8988T (cell line): ENCODE results near the gene C2CD2.
A peak's percentile ranks its signal among the peaks of the same experiment; 100 is the strongest.
"Not testable (repeated sequence)": the region's sequence is repeated elsewhere in the genome, so short reads cannot be mapped to it uniquely, and the experiment has no call there.

Experiments used
- DNase-seq: peaks from one replicate; pipeline ENCODE4 v3.0.0; 2011

C2CD2 gene

DNA sequence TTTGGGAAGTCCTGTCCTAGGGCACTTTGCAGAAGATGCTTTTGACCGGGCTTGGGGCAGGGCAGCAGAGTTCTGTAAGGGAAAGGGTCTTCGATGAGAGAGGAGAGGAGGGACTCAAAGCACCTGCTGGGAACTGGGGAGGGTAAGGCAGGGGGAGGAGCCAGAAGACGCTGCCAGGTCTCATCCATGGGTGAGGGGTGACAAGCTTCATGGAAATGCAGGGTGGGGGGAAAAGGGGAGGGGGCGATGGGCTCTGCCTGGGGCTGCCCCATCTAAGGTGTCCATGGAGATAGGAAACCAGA lies 20.9 kb upstream of the C2CD2 start:
- DNase-seq: no peak

DNA sequence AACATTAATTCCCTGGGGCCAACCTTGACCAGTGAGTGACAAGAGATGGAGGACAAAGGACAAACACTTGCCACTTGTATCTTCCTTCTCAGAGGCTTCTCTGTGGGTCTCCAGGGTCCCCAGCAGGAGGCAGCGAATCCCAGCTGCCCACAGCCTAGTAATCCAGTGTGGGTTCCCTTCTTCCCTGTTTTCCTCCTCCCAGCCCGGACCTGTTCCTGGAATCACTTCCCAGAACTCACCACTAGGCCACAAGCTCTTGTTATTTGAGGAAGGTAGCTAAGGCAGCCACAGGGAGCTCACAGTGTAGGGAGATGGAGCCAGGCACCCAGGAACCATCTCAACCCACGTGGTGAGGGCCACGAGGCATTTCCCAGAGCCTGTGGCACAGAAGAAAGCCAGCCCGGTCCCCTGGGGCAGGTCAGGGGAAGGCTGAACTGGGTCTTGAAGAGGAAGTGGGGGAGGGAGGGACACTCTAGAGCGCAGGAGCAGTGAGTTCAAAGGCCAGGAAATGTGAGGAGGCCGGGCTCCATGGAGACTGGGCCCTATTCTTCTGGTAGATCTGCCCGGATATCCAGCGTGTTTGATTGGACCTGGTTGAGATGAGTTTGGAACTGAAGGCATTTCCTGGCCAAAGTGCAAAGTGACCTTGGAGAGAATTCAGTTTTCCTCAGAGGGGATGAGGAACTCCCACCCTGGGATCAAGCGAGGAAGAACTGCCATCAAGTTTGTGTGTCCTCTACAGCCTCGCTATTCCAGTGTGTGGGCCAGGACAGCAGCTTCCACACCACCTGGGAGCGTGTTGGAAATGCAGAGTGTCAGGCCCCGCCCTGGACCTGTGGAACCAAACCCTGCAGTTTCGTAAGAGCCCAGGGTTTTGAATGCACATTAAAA lies 20.3 kb upstream of the C2CD2 start:
- peak; percentile 45 for DNase-seq

DNA sequence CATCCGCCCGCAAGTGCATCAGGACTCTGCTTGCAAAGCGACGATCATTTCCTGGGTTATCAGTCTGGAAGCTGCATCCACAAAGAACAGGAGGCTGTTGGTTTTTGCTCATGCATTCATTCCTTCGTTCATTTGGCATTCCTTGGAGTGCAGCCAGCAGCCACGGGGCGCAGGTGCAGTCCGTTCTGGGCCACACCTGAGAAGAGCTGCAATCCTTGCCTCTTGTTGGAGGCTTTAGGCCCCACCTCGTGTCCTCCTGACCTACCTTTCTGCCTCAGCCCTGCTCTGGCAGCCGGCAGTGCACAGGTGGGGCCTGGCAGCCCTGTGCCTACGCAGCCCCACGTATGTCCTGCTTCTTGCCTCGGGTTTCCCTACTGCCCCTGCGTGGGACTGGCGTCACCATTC lies 19.6 kb upstream of the C2CD2 start:
- no peak for DNase-seq

DNA sequence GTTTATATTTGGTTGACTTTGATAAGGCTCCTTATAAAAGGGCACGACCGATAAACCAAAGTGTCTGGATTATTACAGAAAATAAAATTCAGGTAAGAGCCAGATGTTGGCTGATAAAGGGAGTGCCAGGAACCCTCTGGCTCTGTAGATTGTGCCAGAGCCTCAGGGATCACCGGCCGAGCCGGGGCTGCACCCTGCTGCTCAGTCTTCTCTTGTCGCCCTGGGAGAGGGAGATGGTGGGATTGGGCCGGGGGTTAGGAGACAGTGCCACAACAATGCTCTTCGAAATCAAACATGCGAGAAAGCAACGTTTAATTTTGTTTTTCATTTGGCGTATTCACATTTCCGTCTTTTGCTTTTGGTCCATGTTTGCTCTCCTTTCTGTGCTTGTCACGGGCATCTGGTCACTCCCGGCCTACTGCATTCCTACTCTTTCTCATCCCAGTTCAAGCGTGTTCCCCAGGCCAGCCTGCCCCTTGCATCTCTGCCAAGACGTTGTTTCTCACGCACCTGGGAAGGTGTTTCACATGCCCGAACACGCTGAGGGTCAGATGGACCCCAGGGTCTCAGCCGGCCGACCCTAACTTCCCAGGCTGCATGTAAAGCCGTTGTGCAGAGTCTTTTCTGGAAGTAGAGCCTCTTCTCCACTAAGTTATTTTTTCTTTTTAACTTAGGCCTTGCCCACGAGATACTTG lies 18.8 kb upstream of the C2CD2 start:
- no peak for DNase-seq

DNA sequence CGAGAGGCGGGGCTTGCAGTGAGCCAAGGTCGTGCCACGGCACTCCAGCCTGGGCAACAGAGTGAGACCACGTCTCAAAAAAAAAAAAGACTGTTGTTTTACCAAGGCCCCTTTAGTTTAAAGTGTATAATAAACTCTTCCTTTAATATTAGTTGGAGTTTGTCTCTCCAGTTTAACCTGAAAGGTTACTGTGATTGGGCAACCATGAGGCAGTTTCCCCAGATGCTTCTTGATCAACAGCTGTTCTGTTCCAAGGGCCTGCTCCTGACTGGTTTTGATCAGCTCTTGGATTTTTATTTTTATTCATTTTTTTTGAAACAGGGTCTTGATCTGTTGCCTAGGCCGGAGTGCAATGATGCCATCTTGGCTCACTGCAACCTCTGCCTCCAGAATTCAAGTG lies 18.1 kb upstream of the C2CD2 start:
- no peak for DNase-seq

DNA sequence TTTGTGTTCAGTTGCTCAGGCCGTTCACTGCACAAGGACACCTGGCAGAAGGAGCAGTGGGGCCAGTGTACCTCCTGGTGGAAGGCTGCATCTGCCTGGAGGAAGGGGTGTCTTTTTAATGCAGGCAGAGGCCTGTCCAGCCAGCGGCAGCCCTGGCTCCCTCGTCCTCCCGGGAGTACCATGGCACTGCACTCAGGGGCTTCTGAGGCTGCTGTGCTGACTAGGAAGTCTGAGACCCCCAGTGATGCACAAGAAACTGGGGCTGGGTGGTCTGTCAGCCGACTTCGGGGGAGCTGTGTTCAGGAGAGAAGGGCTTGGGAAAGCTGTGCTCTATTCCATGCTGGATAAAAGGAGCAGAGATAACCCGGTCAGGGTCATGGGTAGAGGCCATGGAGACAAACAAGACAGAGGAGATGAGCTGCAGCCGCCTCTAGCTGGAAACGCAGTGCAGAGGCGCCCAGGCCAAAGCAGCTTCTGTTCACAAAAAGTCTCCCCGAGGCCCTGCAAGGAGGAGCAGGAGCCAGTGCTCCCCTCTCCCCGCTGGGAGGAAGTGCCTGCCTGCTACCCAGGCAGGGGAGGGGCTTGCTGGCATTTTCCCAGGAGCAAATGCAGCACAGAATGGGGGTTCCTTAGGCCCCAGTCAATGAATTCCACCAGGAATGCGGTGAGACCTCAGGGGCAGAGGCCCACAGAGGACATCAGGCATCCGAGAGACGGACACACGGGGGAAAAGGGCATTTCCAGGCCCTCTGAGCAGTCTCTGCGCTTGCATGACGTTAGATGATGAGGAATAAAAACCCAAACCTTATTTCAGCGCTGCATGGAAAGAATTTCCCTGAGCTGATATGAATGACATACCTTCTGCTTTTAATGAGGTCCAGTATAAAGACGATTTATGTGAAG lies 17.2 kb upstream of the C2CD2 start:
- DNase-seq: no peak

DNA sequence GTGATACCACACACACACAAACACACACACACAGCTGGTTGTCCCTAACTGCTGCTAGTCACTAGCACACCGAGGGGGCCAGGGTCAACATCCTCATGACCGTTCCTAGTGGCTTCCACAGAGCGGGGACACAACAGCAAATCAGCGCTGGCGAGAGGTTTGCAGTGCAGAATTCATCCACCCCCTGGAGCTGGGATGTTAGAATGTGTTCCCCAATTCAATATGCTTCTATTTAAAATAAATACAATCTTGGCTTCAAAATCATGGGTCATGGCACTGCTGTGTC lies 16.2 kb upstream of the C2CD2 start:
- DNase-seq: no peak

DNA sequence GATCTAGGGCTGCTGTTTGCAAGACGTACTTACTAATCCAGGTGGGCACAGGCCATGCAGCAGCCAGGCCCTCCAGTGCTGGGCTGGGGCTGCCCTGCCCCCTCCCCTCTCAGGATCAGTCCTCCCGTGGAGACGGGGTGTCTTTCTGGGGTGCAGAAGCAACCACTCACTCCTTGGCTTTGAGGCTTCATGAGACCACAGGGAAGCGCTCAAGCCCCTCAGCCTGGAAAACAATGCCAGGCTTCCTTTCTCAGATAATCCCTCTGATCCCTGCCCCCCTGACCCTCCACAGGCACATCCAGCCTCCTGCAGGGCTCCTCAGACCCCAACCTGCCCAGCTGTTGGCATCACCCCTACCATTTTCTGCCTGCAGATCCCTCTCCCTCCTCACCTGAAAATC lies 13.9 kb upstream of the C2CD2 start:
- DNase-seq: no peak

DNA sequence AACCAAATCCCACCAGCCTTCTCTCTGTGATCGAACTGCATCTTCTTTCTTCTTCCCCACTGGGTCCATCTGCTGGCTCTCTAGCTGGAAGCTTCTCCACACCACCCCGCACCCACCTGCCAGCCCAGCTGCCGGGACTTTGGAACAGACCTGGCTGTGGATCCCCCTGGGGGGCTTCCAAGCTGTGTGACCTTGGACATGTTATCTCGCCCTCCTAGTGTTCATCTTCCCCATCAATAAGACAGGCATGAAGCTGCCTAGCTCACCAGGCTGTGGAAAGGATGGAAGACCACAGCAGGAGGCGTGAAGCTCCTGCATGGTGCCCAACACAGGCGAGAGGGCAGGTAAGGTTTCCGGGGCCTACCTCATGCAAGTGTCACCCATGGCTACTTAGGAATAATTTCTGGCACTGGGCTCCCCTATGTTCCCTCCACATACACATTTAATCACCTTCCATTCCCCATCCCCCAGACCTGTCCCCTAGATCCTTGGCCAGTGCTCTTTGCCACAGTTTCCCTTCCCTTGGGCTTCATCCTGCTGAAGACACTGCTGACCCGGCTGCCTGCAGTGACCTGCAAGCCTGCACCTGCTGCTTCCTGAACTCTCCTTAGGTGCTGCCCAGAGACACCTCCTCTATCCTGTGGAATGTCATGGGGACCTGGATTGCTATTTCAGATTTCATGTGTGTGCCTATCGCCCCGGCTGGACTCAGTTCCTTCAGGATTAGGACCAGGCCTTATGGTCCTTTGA lies 13.2 kb upstream of the C2CD2 start:
- no peak for DNase-seq

DNA sequence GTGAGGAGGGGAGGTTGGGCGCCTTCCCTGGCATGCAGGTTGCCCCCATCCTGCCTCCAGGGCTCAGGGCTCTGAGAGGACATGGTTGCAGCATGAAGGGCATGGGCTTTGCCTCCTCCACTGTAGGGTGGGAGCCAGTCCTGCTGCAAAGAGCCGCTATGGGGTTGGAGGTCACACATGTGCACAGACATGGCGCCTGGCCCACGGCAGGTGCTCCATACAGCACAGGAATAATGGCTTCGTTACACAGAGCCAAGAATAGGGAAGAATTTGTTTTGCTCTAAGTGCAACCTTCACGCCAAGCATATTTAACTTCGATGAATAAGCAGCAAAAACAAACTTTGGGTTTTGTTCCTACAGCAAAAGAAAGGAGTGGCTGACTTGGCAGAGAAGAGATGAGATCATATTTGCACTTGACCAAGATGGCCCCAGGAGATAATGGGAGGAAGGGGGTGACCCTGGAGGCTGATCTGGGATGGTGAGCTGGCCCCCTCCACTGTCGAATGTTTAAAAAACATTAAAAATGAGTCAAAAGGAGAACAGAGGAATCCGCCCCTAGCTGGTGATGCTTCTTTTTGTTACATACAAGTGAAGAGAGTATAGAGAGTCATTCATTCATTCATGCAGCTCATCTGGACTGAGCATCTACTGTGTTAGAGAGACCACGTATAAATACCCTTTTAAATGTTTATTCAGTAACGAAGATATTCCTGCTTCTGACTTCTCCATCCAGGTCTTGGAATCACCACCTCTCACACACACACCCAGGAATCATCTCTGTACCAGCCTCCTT lies 12.4 kb upstream of the C2CD2 start:
- DNase-seq: no peak

DNA sequence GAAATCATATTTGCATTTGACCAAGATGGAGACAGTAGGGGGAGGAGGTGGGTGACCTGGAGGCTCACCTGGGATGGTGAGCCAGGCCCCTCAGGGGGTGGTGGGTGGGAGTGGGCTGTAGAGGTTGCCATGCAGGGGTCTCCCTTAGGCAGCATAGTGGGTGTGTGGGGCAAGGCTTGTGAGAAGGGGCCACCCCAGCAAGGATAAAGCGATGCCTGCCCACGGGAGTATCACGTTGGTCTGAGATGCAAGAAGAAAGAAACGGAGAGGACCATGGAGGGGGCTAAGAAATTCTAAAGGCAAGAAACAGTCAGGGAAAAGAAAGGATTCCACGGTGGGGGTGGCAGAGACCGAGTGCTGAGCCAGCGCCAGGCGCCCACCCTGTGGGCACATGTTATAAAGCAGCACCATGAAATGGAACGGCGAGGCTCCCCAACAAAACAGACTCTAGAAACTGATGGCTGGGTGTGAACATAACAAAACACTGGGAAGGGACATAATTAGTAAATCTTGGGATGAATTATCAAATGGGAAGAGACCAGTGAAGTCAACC lies 11.7 kb upstream of the C2CD2 start:
- no peak for DNase-seq

DNA sequence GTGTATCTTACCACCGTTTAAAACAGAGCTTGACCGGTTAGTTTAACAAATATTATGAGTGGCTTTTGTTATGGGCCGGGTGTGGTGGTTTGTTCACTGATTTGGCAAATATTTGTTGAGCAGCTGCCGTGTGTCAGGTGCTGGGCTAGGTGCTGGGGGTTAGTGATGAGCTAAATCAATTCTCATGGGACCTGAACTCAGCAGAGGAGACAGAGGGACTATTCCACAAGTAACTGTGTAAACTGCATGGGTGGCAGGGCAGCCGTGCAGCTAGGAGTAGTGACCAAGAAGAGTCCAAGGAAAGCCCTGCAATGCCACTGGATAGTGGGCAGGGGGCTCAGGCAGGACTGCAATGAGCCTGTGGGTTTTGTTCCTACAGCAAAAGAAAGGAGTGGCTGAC lies 11.2 kb upstream of the C2CD2 start:
- no peak for DNase-seq

DNA sequence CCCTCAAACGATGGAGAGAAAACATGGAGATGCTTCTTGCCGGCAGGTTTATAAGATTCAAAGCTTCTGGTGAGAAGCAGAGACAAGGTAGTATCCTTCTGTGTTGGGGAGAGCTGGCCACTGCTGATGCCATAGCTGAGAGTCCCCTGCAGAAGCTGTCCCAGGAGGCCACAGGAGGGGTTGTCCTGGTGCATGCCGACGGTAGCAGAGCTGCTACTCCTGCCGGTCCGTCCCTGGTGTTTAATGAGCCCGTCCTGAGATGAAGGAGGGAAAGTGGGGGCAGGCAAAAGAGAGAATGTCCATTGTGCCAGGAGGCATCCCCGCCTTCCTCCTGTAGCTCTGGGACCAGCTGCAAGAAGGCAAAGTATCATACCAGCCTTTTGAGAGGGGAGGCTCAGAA lies 10.4 kb upstream of the C2CD2 start:
- no peak for DNase-seq

DNA sequence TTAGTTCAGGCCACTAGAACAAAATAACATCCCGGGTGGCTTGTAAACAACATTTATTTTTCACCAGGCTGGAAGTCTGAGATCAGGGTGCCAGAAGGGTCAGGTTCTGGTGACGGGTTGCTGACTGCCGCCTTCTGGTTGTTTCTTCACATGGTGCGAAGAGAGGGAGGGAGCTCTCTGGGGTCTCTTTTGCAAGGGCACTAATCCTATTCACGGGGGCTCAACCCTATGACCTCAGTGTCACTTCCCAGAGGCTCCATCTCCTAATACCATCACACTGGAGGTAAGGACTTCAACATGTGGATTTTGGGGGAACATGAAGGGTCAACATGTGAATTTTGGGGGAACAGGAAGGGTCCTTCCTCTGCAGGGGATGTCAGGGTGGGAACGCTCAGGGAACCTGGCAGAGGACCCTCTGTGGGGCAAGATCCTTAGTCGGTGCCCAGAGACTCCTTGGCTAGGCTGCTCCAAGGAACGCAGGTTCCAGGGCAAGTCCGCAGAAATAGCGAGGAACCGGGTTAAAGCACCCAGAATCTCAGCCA lies 8.7 kb upstream of the C2CD2 start:
- DNase-seq: no peak

DNA sequence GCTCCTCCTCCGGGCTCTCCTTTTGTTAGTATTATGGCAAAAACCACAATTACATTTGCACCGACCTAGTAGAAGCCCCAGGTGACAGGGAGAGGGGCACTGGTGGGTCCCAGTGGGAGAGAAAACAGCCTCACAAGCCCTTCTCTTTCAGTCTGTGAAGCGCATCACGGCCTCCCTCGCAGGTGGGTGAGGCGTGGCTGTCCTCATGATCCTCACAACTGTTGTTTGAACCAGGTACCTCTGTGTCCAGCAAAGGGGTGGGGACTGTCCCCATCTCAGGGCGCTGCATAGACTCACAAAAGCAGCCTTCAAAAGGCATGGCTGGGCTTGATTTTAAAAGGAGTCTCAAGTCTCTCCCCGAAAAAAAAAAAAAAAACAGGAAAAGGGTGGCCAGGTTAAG lies 7.9 kb upstream of the C2CD2 start:
- no peak for DNase-seq

DNA sequence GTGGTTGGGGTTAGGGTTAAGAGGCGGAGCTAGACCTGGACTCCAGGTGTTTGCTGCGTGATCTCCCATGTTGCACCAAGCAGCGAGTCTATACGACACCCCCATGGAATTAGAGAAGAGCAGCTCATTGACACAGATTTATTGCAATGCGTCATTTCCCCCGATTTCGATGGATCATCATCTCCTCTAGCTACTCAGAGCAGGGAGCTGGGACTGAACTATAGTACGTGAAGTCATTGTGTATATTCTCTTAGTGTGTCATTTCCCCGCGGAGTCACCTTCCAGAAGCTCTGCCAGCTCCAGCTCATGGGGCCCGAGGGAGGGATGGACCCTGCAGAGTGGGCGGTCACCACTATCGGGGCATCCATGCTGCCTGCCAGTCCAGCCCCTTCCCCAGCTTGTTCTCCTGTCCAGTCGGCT lies 7.5 kb upstream of the C2CD2 start:
- DNase-seq: no peak

DNA sequence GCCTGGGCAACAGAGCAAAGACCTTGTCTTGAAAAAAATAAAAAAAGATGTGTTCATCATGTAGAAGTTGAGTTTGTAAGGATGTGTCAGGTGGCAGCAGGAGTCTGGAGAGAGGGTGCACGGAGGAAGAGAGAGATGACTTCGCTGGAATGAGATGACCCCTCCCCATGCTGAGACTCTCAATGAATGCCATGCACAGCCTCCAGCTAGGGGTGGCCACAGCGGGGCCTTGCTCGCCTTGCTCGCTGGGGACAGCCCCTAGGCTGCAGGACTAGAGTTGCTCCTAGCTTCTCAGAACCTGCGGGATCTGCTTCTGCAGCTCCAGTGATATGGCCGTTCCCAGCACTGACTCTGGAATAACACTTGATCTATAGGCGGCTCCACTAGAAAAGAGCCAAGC lies 6.6 kb upstream of the C2CD2 start:
- DNase-seq: no peak

DNA sequence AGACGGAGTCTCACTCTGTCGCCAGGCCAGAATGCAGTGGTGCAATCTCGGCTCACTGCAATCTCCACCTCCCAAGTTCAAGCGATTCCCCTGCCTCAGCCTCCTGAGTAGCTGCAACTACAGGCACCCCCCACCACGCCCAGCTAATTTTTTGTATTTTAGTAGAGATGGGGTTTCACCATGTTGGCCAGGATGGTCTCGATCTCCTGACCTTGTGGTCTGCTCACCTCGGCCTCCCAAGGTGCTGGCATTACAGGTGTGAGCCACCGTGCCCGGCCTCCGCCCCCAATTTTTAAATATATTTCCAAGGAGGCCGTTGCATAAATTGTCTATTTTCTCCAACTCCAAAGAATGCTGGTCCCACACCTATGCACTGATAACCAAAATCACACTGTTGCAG lies 5.9 kb upstream of the C2CD2 start:
- not testable (repeated sequence) for DNase-seq

DNA sequence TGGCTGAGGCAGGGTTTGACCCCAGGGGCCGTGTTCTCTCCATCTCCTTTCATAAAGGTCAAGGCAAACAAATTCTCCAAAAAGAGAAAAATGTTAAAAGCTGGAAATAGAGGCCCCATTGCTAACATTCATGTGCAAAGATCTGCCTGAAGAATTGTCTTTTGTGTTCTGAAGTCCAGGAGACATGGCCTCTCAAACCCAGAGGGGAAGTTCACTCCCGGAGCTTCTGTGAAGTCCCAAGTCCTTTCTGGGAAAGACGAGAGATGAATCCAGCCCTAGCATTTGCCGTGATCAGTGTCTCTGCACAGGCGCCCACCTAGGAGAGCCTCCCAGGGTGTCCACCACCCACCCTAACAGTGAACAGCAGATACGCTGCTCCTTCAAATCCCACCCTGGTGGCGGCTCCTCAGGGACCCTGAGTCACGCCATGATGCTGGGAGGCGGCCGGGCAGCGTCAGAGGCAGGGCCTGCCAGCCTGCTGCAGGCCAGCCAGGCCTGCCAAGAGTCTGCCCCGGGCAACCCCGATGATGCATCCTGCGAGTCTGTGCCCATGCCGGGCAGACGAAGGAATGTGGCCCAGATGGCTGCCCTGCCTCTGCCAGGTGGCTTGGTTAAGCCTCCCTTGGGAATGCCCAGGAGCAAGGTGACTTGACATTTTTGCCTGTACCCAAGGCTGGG lies 5.2 kb upstream of the C2CD2 start:
- DNase-seq: peak; percentile 62

DNA sequence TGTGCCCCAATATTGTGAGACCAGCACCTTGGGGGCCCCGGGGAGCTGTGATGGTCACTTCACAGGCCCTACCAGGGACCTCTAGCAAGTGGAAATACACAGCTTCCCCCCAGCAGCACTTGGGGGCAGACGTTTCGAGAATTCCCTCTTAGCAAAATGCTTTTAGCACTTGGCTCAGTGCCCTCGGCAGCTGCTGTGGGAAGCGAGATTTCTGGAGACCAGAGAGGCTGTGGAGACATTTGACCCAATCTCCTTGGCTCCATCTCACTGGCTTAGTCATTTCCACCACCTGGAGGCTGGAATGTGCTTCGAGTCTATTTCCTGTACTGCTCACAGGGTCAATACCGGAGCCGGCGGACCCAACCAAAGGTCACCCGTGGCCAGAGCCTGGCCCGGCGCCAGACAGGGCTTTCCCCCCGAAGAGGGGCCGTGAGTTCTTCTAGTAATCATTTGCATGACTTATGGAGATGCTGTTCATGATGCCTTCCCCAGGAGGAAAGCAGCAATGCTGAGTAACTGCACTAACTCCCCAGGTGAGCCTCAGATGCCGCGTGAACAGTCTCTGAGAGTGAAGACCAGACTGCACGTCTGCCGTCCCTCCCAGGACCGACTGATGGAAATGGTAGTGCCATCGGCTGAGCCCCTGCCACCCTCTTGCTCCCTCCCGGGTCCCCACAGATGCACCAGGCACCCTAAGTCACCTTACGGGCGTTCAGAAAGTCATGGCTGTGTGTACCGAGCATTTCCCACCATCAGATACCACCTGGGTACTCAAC lies 4.4 kb upstream of the C2CD2 start:
- DNase-seq: peak; percentile 63
